Prostate gland (tissue), 2 donors: ENCODE results near the gene RAP2B. TPM values are rescaled to one million over a fixed set of nuclear protein-coding genes. Genes with fewer than 3 reads are reported as not detected.

Experiments
- DNase-seq: peaks from one replicate; pipeline ENCODE4 v3.0.0-alpha.2; 2019; ENCODE audit warnings: low spot score
- H3K27ac ChIP-seq, 2 donors: fragments of 200-600 bp; sonication (generic); 2 replicates each; pipeline ENCODE4 v1.5.1; 2017 to 2019
- H3K27me3 ChIP-seq: fragments of 200-600 bp; sonication (generic); replicated peaks from 2 replicates; pipeline ENCODE4 v1.5.1; 2019; ENCODE audit not compliant: insufficient read depth
- H3K36me3 ChIP-seq, 2 donors: fragments of 200-600 bp; sonication (generic); 1 replicate in 1 of 2; 2 replicates in 1 of 2; pipeline versions ENCODE4 v1.5.1 to v1.8.1; 2017 to 2019
- H3K4me1 ChIP-seq: fragments of 200-600 bp; sonication (generic); replicated peaks from 2 replicates; pipeline ENCODE4 v1.5.1; 2019
- H3K4me3 ChIP-seq, 2 donors: fragments of 200-600 bp; sonication (generic); 2 replicates each; pipeline ENCODE4 v1.5.1; 2017 to 2019
- H3K9me3 ChIP-seq: fragments of 200-600 bp; sonication (generic); 2 replicates; pipeline ENCODE4 v1.5.1; 2017
- POLR2A ChIP-seq: fragments of 450-650 bp; IDR thresholded peaks from one replicate; pipeline ENCODE4 v1.6.1; 2016; ENCODE audit warnings: antibody characterized with exemption, mild to moderate bottlenecking
- POLR2AphosphoS5 ChIP-seq: sonication (generic); formaldehyde crosslinking; IDR thresholded peaks from one replicate; pipeline ENCODE4 v1.6.1; 2017; ENCODE audit warnings: antibody characterized with exemption
- WGBS: methylation state at CpG from one replicate; pipeline ENCODE4 v1.1.5; 2018; 5-methylcytosine and 5-hydroxymethylcytosine counted together
- intact Hi-C: fragments of 100-400 bp; cut with DNase I; formaldehyde crosslinking; loops from one replicate; pipeline ENCODE4 v1.14.2; 2022
- total RNA-seq, 2 donors: library from RNA; depleted of rRNA; stranded (reverse); fragments of >200 nt; gene quantifications; one replicate each; pipeline ENCODE4 v1.1.0, GENCODE V29; 2016
- TF ChIP-seq, protein P1 (sequence below), 4 experiments: fragments of 200-600 bp in 2 of 4; fragments of 450-650 bp in 2 of 4; sonication (generic) in 2 of 4; IDR thresholded peaks; 1 replicate in 3 of 4; 2 replicates in 1 of 4; pipeline ENCODE4 v1.5.1; 2016 to 2019; ENCODE audit warnings: antibody characterized with exemption in 4 of 4, mild to moderate bottlenecking in 2 of 4, moderate library complexity in 2 of 4

Gene RAP2B
- total RNA-seq, 2 donors from 2014 or later, result 8.3 to 13.8 TPM

DNA sequence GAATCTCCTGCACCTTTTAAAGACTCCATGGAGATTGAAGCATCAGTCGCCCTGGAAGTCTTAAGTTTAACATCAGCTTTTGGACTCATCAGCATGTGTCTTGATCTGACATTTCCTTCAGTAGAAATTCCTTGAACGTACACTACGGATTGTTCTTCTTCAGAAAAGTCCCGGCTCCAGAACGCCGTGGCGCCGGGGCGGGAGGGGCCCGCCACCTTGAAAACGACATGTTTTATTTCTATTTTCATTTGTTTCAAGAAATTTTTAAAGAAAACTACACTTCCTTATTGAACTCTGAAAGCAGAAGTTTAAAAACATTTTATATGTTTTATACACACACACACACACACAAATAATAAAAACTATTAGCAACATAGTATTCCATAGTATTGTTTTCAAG, 32.6 kb upstream of the RAP2B start:
- 95% methylated on average over 11 of the region's 11 CpGs for WGBS
- Histone ChIP-seq H3K27me3 (no peaks in the 10 kb centered on the region), H3K4me1 (no peaks in the 10 kb centered on the region), H3K27ac (no peak overlapping the region), H3K36me3 (no peaks in the 10 kb centered on the region), H3K9me3 (no peaks in the 10 kb centered on the region), H3K4me3 (no peak overlapping the region)
- TF ChIP-seq POLR2A (no peak), POLR2AphosphoS5 (no peak)
- TF ChIP-seq, protein P1, sequence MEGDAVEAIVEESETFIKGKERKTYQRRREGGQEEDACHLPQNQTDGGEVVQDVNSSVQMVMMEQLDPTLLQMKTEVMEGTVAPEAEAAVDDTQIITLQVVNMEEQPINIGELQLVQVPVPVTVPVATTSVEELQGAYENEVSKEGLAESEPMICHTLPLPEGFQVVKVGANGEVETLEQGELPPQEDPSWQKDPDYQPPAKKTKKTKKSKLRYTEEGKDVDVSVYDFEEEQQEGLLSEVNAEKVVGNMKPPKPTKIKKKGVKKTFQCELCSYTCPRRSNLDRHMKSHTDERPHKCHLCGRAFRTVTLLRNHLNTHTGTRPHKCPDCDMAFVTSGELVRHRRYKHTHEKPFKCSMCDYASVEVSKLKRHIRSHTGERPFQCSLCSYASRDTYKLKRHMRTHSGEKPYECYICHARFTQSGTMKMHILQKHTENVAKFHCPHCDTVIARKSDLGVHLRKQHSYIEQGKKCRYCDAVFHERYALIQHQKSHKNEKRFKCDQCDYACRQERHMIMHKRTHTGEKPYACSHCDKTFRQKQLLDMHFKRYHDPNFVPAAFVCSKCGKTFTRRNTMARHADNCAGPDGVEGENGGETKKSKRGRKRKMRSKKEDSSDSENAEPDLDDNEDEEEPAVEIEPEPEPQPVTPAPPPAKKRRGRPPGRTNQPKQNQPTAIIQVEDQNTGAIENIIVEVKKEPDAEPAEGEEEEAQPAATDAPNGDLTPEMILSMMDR (IDR thresholded peaks at IDR 0.05), result no peak
- DNase-seq, result no peak
- intact Hi-C loops, result no loop called here

DNA sequence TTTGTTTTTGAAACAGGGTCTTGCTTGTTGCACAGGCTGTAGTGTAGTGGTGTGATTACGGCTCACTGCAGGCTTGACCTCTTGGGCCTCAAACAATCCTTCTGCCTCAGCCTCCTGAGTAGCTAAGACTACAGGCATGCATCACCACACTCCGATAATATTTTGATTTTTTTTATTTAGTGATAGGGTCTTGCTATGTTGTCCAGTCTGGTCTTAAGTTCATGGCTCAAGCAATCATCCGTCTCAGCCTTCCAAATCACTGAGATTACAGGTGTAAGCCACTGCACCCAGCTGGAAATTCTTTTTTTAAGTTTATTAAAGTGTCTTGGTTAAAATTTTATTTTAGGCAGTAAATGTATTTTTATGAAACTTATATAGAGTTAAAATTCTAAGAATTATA, 32.2 kb upstream of the RAP2B start:
- H3K4me1 ChIP-seq, result no peaks in the 10 kb centered on the region
- intact Hi-C loops, result no loop called here
- no peaks in the 10 kb centered on the region for H3K36me3 ChIP-seq
- H3K27ac ChIP-seq, result no peak overlapping the region
- H3K9me3 ChIP-seq, result no peaks in the 10 kb centered on the region
- H3K4me3 ChIP-seq, result no peak overlapping the region
- 96% methylated on average over 3 of the region's 3 CpGs for WGBS
- no peak for DNase-seq
- no peak for TF ChIP-seq POLR2A
- TF ChIP-seq POLR2AphosphoS5, result no peak
- TF ChIP-seq, protein P1 (IDR thresholded peaks at IDR 0.05), result no peak
- H3K27me3 ChIP-seq, result no peaks in the 10 kb centered on the region

DNA sequence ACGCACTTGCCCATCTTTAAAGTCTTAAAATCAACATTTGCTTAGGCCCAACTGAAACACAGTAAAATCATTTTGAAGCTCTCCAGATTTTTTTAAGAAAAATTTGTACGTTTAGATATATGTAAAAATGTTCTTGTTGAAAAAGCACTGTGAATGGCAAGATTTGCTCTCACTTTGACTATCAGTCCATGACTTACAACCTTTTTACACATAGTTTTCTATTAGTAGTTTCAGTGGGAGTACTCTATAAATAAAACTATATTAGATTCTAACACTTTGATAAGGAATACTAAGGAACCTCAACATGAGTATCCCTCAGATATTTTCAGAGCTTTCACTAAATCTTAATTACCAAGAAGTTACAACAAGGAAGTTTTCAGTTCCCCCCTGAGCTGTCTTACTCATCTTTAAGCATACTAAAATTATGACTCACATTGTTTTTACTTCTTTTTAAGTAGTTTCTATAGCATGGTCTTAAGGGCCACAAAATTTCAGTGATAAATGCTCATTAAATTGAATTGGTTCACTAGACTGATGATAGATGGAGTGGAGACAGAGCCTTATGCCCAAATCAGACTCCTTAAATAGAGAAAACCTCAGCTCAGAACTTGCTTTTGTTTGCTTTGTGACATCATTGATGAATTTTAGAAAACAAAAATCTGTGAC, 31.6 kb upstream of the RAP2B start:
- intact Hi-C loops, result no loop called here
- 71% methylated on average over 2 of the region's 2 CpGs for WGBS
- TF ChIP-seq, protein P1 (IDR thresholded peaks at IDR 0.05), result no peak
- TF ChIP-seq POLR2AphosphoS5 (no peak), POLR2A (no peak)
- H3K36me3 ChIP-seq, result no peaks in the 10 kb centered on the region
- no peak overlapping the region for H3K4me3 ChIP-seq
- H3K9me3 ChIP-seq, result no peaks in the 10 kb centered on the region
- no peaks in the 10 kb centered on the region for H3K27me3 ChIP-seq
- no peak for DNase-seq
- no peak overlapping the region for H3K27ac ChIP-seq
- H3K4me1 ChIP-seq, result no peaks in the 10 kb centered on the region

DNA sequence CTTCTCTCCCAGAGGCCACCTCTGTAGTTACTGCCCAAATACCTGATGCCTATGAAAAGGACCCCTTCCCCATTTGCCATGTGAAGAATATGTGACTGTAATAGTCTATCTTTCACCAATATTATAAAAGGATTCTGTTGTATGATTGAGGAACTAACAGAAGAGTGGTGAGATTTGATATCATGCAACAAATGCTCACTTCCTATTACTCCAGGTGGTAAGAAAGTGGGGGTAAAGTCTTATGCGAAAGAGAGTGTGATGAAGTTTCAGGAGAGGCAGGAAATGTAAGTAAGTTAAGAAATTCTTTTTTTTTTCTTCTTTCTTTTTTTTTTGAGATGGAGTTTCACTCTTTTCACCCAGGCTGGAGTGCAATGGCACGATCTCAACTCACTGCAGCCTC, 24.4 kb upstream of the RAP2B start:
- DNase-seq, result no peak
- Histone ChIP-seq H3K4me1 (no peaks in the 10 kb centered on the region), H3K36me3 (no peaks in the 10 kb centered on the region), H3K4me3 (no peak overlapping the region), H3K27ac (no peak overlapping the region), H3K27me3 (no peaks in the 10 kb centered on the region), H3K9me3 (no peaks in the 10 kb centered on the region)
- intact Hi-C loops, result no loop called here
- WGBS, result 83% methylated on average over 2 of the region's 2 CpGs
- TF ChIP-seq POLR2AphosphoS5 (no peak), POLR2A (no peak)
- TF ChIP-seq, protein P1 (IDR thresholded peaks at IDR 0.05), result no peak
